ENCODE measurements around the gene BHLHA9. TPM values are rescaled to one million over a fixed set of nuclear protein-coding genes. Genes with fewer than 3 reads are reported as not detected.
A peak's percentile ranks its signal among the peaks of the same experiment; 100 is the strongest.

The BHLHA9 gene
- total RNA-seq, 1 donor from 2014 or later: not detected

GRCh38 chr17:1271030-1271423, 783 bp downstream of the BHLHA9 start:
- Mint-ChIP-seq H3K27me3 (peaks cover 57% of the 10 kb centered on the region), H3K9me3 (no peaks in the 10 kb centered on the region), H3K4me1 (peaks cover 15% of the 10 kb centered on the region), H3K27ac (no peak overlapping the region), H3K36me3 (ENCODE audit: low read depth) (no peaks in the 10 kb centered on the region), H3K4me3 (no peak overlapping the region)
- no peak for DNase-seq
- intact Hi-C loops (cut with micrococcal nuclease): no loop called here

- Mint-ChIP-seq H3K27me3 (peaks cover 59% of the 10 kb centered on the region), H3K4me1 (peaks cover 18% of the 10 kb centered on the region), H3K9me3 (no peaks in the 10 kb centered on the region), H3K27ac (no peak overlapping the region), H3K4me3 (no peak overlapping the region), H3K36me3 (ENCODE audit: low read depth) (no peaks in the 10 kb centered on the region)
- DNase-seq: no peak
- intact Hi-C loops (cut with micrococcal nuclease): no loop called here
Observed at GRCh38 chr17:1271441-1271840, 1.2 kb downstream of the BHLHA9 start.

DNA sequence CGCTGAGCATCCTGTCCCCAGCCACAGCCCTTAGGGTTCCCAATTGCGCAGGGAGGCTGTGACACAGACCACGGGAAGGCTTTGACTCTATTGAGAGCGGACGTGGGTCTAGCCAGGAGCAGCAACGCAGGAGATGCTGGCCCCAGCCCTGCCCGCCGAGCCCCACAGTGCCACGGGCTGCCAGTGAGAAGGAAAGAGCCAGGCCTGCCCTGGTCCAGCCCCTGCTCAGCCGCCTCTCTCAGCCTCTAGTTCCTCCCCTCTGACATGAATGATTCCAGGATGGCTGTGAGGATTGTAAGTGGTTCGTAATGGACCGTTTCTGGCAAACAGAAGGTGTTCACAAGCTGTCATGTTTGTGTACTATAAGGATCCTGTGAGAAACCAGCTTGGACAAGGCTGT, 2.5 kb downstream of the BHLHA9 start:
- peak; percentile 56 for DNase-seq

DNA sequence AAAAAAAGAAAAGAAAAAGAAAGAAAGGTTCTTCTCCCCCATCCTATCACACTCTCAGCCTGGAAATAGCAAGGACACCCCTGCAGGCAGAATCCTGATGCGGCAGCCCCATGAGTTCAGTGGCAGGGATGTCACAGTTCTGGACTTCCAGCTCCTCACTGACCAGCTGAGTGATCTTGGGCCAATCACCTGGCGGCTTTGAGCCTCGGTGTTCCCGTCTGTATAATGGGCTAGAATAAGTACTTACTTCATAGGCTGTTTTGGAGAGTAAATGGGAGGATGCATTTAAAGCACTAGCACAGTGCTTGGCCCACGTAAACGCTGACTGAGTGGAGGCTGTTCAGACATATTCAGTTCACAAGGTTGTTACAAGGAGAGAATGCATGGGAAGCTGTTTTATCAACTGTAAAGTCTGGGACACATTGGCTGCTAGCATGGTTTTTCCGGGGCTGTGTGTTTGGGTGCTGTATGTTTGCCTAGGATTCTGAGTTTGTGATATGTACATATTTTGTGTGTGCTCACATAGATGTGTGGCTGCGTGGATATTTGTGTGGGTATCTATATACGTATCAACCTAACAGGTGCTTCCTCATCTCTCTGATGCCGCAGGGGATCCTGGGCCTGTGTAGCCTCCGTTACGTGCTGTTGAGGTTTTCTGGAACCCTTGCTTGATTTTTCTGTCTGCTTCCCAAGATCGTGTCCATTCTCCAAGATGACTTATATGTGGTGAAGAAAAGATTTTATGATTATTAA, 3.4 kb downstream of the BHLHA9 start:
- Mint-ChIP-seq H3K9me3 (no peaks in the 10 kb centered on the region), H3K4me3 (no peak overlapping the region), H3K27me3 (peaks cover 51% of the 10 kb centered on the region), H3K36me3 (ENCODE audit: low read depth) (no peaks in the 10 kb centered on the region), H3K27ac (no peak overlapping the region), H3K4me1 (peaks cover 16% of the 10 kb centered on the region)
- no peak for DNase-seq
- intact Hi-C loops (cut with micrococcal nuclease): no loop called here

More for the DNA sequence above, 2.5 kb downstream of the BHLHA9 start:
- H3K27ac Mint-ChIP-seq: no peak overlapping the region
- peaks cover 16% of the 10 kb centered on the region for H3K4me1 Mint-ChIP-seq
- no peaks in the 10 kb centered on the region for H3K9me3 Mint-ChIP-seq
- no peaks in the 10 kb centered on the region for H3K36me3 Mint-ChIP-seq (ENCODE audit: low read depth)
- intact Hi-C loops (cut with micrococcal nuclease): no loop called here
- peaks cover 51% of the 10 kb centered on the region for H3K27me3 Mint-ChIP-seq
- no peak overlapping the region for H3K4me3 Mint-ChIP-seq

- Mint-ChIP-seq H3K27me3 (peaks cover 46% of the 10 kb centered on the region), H3K27ac (no peak overlapping the region), H3K4me1 (peaks cover 16% of the 10 kb centered on the region), H3K4me3 (no peak overlapping the region), H3K9me3 (no peaks in the 10 kb centered on the region), H3K36me3 (ENCODE audit: low read depth) (no peaks in the 10 kb centered on the region)
- no peak for DNase-seq
- intact Hi-C loops (cut with micrococcal nuclease): no loop called here
Observed at GRCh38 chr17:1274245-1274608, 4.0 kb downstream of the BHLHA9 start.

DNA sequence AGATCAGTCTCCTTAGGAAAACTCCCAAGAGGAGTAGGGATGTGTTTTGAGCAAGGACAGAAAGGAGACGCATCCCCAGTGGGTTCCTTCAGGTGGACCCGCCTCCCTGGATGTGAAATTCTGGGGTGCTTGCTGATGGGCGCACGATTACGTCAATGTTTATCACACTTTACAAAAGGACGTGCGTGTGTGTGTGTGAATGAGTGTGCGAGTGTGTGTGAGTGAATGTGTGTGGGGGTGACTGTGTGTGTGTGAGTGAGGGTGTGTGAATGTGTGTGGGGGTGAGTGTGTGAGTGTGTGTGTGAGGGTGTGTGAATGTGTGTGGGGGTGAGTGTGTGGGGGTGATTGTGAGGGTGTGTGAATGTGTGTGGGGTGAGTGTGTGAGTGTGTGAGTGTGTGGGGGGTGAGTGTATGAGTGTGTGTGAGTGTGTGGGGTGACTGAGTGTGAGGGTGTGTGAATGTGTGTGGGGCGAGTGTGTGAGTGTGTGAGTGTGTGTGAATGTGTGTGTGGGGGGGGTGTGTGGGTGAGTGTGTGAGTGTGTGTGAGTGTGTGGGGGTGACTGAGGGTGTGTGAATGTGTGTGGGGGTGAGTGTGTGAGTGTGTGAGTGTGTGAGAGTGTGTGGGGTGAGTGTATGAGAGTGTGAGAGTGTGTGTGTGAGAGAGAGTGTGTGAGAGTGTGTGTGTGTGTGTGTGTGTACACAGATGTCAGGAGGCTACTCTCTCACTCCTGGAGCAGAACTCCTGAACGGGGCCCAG, 5.1 kb downstream of the BHLHA9 start:
- intact Hi-C loops (cut with micrococcal nuclease): loop anchor here (5.0 kb wide), 1 partner anchor 242 kb away; the partner anchor contains the start of gene INPP5K
- Mint-ChIP-seq H3K27ac (peak overlapping the region; percentile 45), H3K4me1 (peaks cover 16% of the 10 kb centered on the region)

DNA sequence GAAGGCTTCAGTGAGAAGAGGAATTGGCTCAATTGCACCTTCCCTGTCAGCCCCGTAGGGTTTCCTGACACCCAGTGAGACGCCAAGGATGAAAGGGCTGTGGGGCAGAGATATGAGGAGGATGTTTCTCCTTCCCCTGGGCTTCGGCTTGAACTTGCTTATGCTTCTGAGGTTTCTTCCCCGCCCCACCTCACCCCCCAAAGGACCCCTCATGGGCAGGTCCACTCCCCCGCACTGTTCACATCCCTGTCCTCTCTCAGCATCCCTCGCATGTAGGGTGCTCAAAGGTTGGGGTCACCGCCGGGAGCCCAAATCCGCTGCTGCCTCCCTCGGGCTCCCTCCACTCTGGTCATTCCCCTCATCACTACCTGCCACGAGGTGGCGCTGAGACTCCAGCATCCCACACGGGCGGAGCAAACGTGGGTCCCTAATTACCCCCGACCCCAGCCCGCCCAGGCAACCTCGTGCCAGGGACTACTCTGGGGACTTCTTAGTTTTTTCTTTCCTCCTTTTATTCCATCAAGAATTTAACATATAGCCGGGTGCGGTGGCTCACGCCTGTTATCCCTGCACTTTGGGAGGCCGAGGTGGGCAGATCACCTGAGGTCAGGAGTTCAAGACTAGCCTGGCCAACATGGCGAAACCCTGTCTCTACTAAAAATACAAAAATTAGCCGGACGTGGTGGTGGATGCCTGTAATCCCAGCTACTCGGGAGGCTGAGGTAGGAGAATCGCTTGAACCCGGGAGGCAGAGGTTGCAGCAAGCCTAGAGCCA, 5.9 kb downstream of the BHLHA9 start:
- intact Hi-C loops (cut with micrococcal nuclease): loop anchor here (1.0 to 5.0 kb wide), 2 partner anchors 56 to 241 kb away; partner anchors contain the start of gene INPP5K

More for the DNA sequence above, 5.1 kb downstream of the BHLHA9 start:
- no peaks in the 10 kb centered on the region for H3K36me3 Mint-ChIP-seq (ENCODE audit: low read depth)
- H3K4me3 Mint-ChIP-seq: no peak overlapping the region
- peaks cover 36% of the 10 kb centered on the region for H3K27me3 Mint-ChIP-seq
- H3K9me3 Mint-ChIP-seq: no peaks in the 10 kb centered on the region
- no peak for DNase-seq

DNA sequence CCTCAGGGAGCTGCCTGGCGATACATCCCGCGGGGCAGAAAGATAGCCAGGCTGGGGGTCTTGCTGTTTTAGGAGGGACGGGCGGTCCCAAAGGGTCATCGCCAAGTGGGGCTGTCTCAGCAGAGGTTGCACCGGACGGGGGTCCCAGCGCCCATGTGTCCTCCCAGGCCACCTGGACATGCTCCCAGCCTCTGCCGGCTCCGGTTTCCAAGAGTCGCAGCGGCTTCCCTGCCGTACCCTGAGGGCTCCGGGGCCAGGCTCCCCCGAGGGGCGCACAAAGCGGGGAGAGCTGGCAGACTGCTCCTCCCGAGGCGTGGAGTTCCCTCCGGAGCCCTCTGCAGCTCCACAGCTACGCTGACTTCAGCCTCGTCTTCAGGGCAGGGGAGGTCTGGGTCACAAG, 10.4 kb downstream of the BHLHA9 start:
- intact Hi-C loops (cut with micrococcal nuclease): no loop called here
- Mint-ChIP-seq H3K4me3 (no peak overlapping the region), H3K27ac (no peak overlapping the region)

More for the DNA sequence above, 5.9 kb downstream of the BHLHA9 start:
- H3K27ac Mint-ChIP-seq: peak overlapping the region; percentile 53
- no peaks in the 10 kb centered on the region for H3K9me3 Mint-ChIP-seq
- no peaks in the 10 kb centered on the region for H3K36me3 Mint-ChIP-seq (ENCODE audit: low read depth)
- peak; percentile 93 for DNase-seq
- peaks cover 36% of the 10 kb centered on the region for H3K27me3 Mint-ChIP-seq
- peaks cover 16% of the 10 kb centered on the region for H3K4me1 Mint-ChIP-seq
- H3K4me3 Mint-ChIP-seq: peak overlapping the region; percentile 61

DNA sequence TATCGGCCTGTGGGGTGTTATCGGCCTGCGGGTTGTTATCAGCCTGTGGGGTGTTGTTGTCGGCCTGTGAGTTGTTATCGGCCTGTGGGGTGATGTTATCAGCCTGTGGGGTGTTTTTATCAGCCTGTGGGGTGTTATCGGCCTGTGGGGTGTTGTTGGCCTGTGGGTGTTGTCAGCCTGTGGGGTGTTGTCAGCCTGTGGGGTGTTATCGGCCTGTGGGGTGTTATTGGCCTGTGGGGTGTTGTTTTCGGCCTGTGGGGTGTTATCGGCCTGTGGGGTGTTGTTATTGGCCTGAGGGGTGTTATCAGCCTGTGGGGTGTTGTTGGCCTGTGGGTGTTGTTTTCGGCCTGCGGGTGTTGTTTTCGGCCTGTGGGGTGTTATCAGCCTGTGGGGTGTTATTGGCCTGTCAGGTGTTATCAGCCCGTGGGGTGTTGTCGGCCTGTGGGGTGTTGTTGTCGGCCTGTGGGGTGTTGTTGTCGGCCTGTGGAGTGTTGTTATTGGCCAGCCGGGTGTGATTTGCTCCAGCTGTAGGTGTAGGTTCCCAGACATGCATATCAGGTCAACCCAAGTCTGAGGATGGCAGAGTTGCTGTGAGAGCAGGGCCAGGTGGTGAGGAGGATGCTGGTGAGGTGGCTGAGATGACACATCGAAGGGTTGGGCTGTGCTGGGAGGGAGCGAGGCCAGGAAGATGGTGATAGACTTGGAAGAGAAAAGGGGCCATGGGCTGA, 16.3 kb downstream of the BHLHA9 start:
- intact Hi-C loops (cut with micrococcal nuclease): no loop called here
- no peaks in the 10 kb centered on the region for H3K27me3 Mint-ChIP-seq
- H3K4me3 Mint-ChIP-seq: no peak overlapping the region
- no peak for DNase-seq
- H3K4me1 Mint-ChIP-seq: peaks cover 6% of the 10 kb centered on the region
- H3K9me3 Mint-ChIP-seq: peaks cover 13% of the 10 kb centered on the region
- H3K27ac Mint-ChIP-seq: no peak overlapping the region
- H3K36me3 Mint-ChIP-seq (ENCODE audit: low read depth): peaks cover 5% of the 10 kb centered on the region

More for the DNA sequence above, 10.4 kb downstream of the BHLHA9 start:
- Mint-ChIP-seq H3K27me3 (peaks cover 3% of the 10 kb centered on the region), H3K36me3 (ENCODE audit: low read depth) (no peaks in the 10 kb centered on the region), H3K9me3 (no peaks in the 10 kb centered on the region), H3K4me1 (peaks cover 6% of the 10 kb centered on the region)
- DNase-seq: no peak

- Mint-ChIP-seq H3K27ac (peak overlapping the region; percentile 70), H3K4me3 (no peak overlapping the region), H3K36me3 (ENCODE audit: low read depth) (peaks cover 12% of the 10 kb centered on the region), H3K4me1 (peaks cover 30% of the 10 kb centered on the region), H3K27me3 (no peaks in the 10 kb centered on the region), H3K9me3 (peaks cover 18% of the 10 kb centered on the region)
- DNase-seq: no peak
- intact Hi-C loops (cut with micrococcal nuclease): no loop called here
Observed at GRCh38 chr17:1289695-1290094, 19.5 kb downstream of the BHLHA9 start.

- Mint-ChIP-seq H3K9me3 (peaks cover 18% of the 10 kb centered on the region), H3K27me3 (no peaks in the 10 kb centered on the region), H3K4me1 (peaks cover 37% of the 10 kb centered on the region), H3K27ac (no peak overlapping the region), H3K36me3 (ENCODE audit: low read depth) (peaks cover 12% of the 10 kb centered on the region), H3K4me3 (no peak overlapping the region)
- no peak for DNase-seq
- intact Hi-C loops (cut with micrococcal nuclease): no loop called here
Observed at GRCh38 chr17:1290676-1291075, 20.4 kb downstream of the BHLHA9 start.

DNA sequence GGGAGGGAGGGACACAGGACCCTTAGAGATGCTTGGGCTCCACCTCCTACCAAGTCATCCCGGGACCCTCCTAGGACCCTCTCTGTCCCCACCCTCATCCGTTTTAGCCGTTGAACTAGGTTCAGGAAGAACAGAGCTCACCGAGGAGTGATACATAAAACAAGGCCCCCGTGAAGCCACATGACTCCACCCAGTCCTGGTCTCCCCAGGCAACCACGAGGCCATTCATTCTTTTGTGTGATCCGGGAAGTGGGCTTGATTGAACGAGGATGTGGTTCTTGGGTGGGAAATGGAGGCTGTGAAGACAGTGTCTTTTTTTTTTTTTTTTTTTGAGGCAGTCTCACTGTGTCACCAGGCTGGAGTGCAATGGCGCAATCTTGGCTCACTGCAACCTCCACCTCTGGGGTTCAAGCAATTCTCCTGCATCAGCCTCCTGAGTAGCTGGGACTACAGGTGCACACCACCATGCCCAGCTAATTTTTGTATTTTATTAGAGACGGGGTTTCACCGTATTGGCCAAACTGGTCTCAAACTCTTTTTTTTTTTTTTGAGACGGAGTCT, 24.0 kb downstream of the BHLHA9 start:
- Mint-ChIP-seq H3K27ac (peak overlapping the region; percentile 90), H3K4me1 (peaks cover 60% of the 10 kb centered on the region), H3K27me3 (no peaks in the 10 kb centered on the region), H3K4me3 (peak overlapping the region; percentile 56), H3K9me3 (peaks cover 13% of the 10 kb centered on the region), H3K36me3 (ENCODE audit: low read depth) (peaks cover 7% of the 10 kb centered on the region)
- peak; percentile 97 for DNase-seq
- intact Hi-C loops (cut with micrococcal nuclease): loop anchor here (1.0 kb wide), 1 partner anchor 38 kb away; no protein-coding TSS in a partner anchor

- intact Hi-C loops (cut with micrococcal nuclease): no loop called here
- H3K27me3 Mint-ChIP-seq: peaks cover 2% of the 10 kb centered on the region
- no peak overlapping the region for H3K27ac Mint-ChIP-seq
- H3K9me3 Mint-ChIP-seq: peaks cover 1% of the 10 kb centered on the region
- DNase-seq: peak; percentile 81
- peaks cover 47% of the 10 kb centered on the region for H3K4me1 Mint-ChIP-seq
- H3K36me3 Mint-ChIP-seq (ENCODE audit: low read depth): peaks cover 3% of the 10 kb centered on the region
- peak overlapping the region; percentile 40 for H3K4me3 Mint-ChIP-seq
Observed at GRCh38 chr17:1298606-1299005, 28.4 kb downstream of the BHLHA9 start.

All from activated CD4-positive, alpha-beta T cell treated with anti-CD3 and anti-CD28 coated beads, Interleukin-2, amount 10 ng/mL, durations not matched to agents 24 days and 14 days (primary cell).